Aorta (tissue), 5 donors: Measurements from ENCODE around the gene NSD2. TPM values are rescaled to one million over a fixed set of nuclear protein-coding genes. Genes with fewer than 3 reads are reported as not detected.
"Not testable (repeated sequence)": the region's sequence is repeated elsewhere in the genome, so short reads cannot be mapped to it uniquely, and the experiment has no call there.

Experiments
- ATAC-seq: fragments of 200-7000 bp; cut with Tn5 transposase; one replicate; pipeline ENCODE4 v1.9.1; 2022; ENCODE audit warnings: moderate library complexity; ENCODE audit not compliant: low FRiP score
- DNase-seq, 2 donors: peaks; one replicate each; pipeline ENCODE4 v3.0.0-alpha.2; 2020
- H3K27ac ChIP-seq, 2 donors: one replicate each; pipeline ENCODE4 v1.5.1; 2013; ENCODE audit warnings: low read length in 2 of 2, mild to moderate bottlenecking in 2 of 2, moderate library complexity in 2 of 2, control low read depth in 1 of 2, inconsistent platforms in 1 of 2, low read depth in 1 of 2
- H3K27me3 ChIP-seq, 2 donors: one replicate each; pipeline ENCODE4 v1.6.1; 2013; ENCODE audit warnings: control low read depth in 1 of 2, low read length in 1 of 2, mild to moderate bottlenecking in 1 of 2, moderate library complexity in 1 of 2; ENCODE audit not compliant: insufficient read depth in 2 of 2, control insufficient read depth in 1 of 2
- H3K36me3 ChIP-seq, 2 donors: one replicate each; pipeline ENCODE4 v1.6.1; 2013; ENCODE audit warnings: control low read depth in 1 of 2, low read length in 1 of 2, mild to moderate bottlenecking in 1 of 2; ENCODE audit not compliant: insufficient read depth in 2 of 2, control insufficient read depth in 1 of 2
- H3K4me1 ChIP-seq, 2 donors: one replicate each; pipeline ENCODE4 v1.6.1; 2013; ENCODE audit warnings: low read length in 2 of 2, control low read depth in 1 of 2, mild to moderate bottlenecking in 1 of 2, moderate library complexity in 1 of 2; ENCODE audit not compliant: insufficient read depth in 2 of 2, control insufficient read depth in 1 of 2
- H3K4me3 ChIP-seq, 2 donors: one replicate each; pipeline ENCODE4 v1.5.1; 2013; ENCODE audit warnings: low read length in 2 of 2, control low read depth in 1 of 2, mild to moderate bottlenecking in 1 of 2
- H3K9me3 ChIP-seq: one replicate; pipeline ENCODE4 v1.6.1; 2013; ENCODE audit warnings: mild to moderate bottlenecking, low read length; ENCODE audit not compliant: control insufficient read depth
- WGBS, 2 donors: extraction: QIAGEN DNeasy Blood & Tissue Kit; methylation state at CpG; one replicate each; pipeline ENCODE4 v1.1.7; 2013; 5-methylcytosine and 5-hydroxymethylcytosine counted together
- intact Hi-C, 2 donors: fragments of 100-400 bp; cut with DNase I; formaldehyde crosslinking; loops; one replicate each; pipeline versions ENCODE4 v1.14.2 to v1.15.0; 2022
- polyA plus RNA-seq, 2 donors: library from polyadenylated mRNA; stranded (reverse); fragments of 200-250 nt; gene quantifications; one replicate each; pipeline ENCODE4 v1.2.3, GENCODE V29; 2013
- total RNA-seq, 2 donors: library from RNA; stranded (reverse); fragmentation: NEBNext Ultra II Directional; extraction: Animal tissue kit (Norgen Biotek cat#: 25700); gene quantifications; one replicate each; pipeline ENCODE4 v1.2.1, GENCODE V29; 2021
- donor health status: healthy with polysubstance abuse.
- donor health status: Bipolar disorder and iron deficiency.
- donor health status: DM: no; HTN: no; CAD: no.
- donor health status: DM: no; HTN: no; CAD: no.
- donor health status: DM: yes; HTN: yes; CAD: no.

The NSD2 gene
- total and polyA plus RNA-seq, 4 donors, result 8.0 to 56.6 (median 29.0) TPM

GRCh38 chr4:1830234-1830633 is 41.0 kb upstream of the NSD2 start:
- ATAC-seq, result no peak
- intact Hi-C loops, result no loop called here
- H3K27me3 ChIP-seq, result no peaks in the 10 kb centered on the region
- no peaks in the 10 kb centered on the region for H3K4me1 ChIP-seq
- no peak for DNase-seq
- no peak overlapping the region for H3K27ac ChIP-seq
- 95% methylated on average over 3 of the region's 3 CpGs for WGBS, 2 donors
- no peak overlapping the region for H3K4me3 ChIP-seq
- H3K36me3 ChIP-seq, result peaks cover 7 to 21% of the 10 kb centered on the region in 2 donors
- H3K9me3 ChIP-seq, result no peaks in the 10 kb centered on the region

GRCh38 chr4:1830642-1831228 is 40.5 kb upstream of the NSD2 start:
- intact Hi-C loops, result no loop called here
- no peak overlapping the region for H3K27ac ChIP-seq
- H3K27me3 ChIP-seq, result no peaks in the 10 kb centered on the region
- 87 to 90% methylated on average over 8 of the region's 8 CpGs for WGBS, 2 donors
- no peaks in the 10 kb centered on the region for H3K9me3 ChIP-seq
- no peak for DNase-seq
- H3K36me3 ChIP-seq, result peaks cover 7 to 20% of the 10 kb centered on the region in 2 donors
- no peaks in the 10 kb centered on the region for H3K4me1 ChIP-seq
- no peak for ATAC-seq
- no peak overlapping the region for H3K4me3 ChIP-seq

GRCh38 chr4:1831331-1831730 is 39.9 kb upstream of the NSD2 start:
- intact Hi-C loops, result no loop called here
- no peak for ATAC-seq
- H3K27ac ChIP-seq, result no peak overlapping the region
- peaks cover 7 to 18% of the 10 kb centered on the region in 2 donors for H3K36me3 ChIP-seq
- H3K27me3 ChIP-seq, result no peaks in the 10 kb centered on the region
- no peak overlapping the region for H3K4me3 ChIP-seq
- no peak for DNase-seq
- H3K9me3 ChIP-seq, result no peaks in the 10 kb centered on the region
- WGBS, 2 donors, result 94 to 97% methylated on average over 8 of the region's 8 CpGs
- H3K4me1 ChIP-seq, result no peaks in the 10 kb centered on the region

GRCh38 chr4:1832690-1833089 is 38.5 kb upstream of the NSD2 start:
- DNase-seq (no peak), ATAC-seq (no peak)
- Histone ChIP-seq H3K4me3 (no peak overlapping the region), H3K27ac (no peak overlapping the region), H3K27me3 (no peaks in the 10 kb centered on the region), H3K4me1 (no peaks in the 10 kb centered on the region), H3K36me3 (peaks cover 7 to 18% of the 10 kb centered on the region in 2 donors), H3K9me3 (no peaks in the 10 kb centered on the region)
- 94% methylated on average over 18 of the region's 18 CpGs for WGBS, 2 donors
- intact Hi-C loops, result no loop called here

- 92 to 94% methylated on average over 14 of the region's 14 CpGs for WGBS, 2 donors
- H3K4me3 ChIP-seq, result no peak overlapping the region
- H3K9me3 ChIP-seq, result no peaks in the 10 kb centered on the region
- no peak for ATAC-seq
- H3K27ac ChIP-seq, result no peak overlapping the region
- H3K4me1 ChIP-seq, result no peaks in the 10 kb centered on the region
- intact Hi-C loops, result no loop called here
- peaks cover 7 to 18% of the 10 kb centered on the region in 2 donors for H3K36me3 ChIP-seq
- no peak for DNase-seq
- H3K27me3 ChIP-seq, result no peaks in the 10 kb centered on the region
Observed at GRCh38 chr4:1833307-1834046, 37.7 kb upstream of the NSD2 start.

- ATAC-seq (no peak), DNase-seq (peak in 1 of 2 donors; percentile 74)
- 90 to 92% methylated on average over 21 of the region's 21 CpGs for WGBS, 2 donors
- H3K36me3 ChIP-seq, result peaks cover 7 to 21% of the 10 kb centered on the region in 2 donors
- intact Hi-C loops, result no loop called here
- no peak overlapping the region for H3K27ac ChIP-seq
- no peaks in the 10 kb centered on the region for H3K4me1 ChIP-seq
- H3K4me3 ChIP-seq, result no peak overlapping the region
- H3K27me3 ChIP-seq, result no peaks in the 10 kb centered on the region
- H3K9me3 ChIP-seq, result no peaks in the 10 kb centered on the region
Observed at GRCh38 chr4:1834047-1834775, 37.0 kb upstream of the NSD2 start.

- intact Hi-C loops, H3K4me3 ChIP-seq, ATAC-seq, H3K4me1 ChIP-seq, DNase-seq, H3K9me3 ChIP-seq, H3K27me3 ChIP-seq, H3K27ac ChIP-seq: not testable (repeated sequence)
- peaks cover 6 to 22% of the 10 kb centered on the region in 2 donors for H3K36me3 ChIP-seq
- WGBS, 2 donors, result 95 to 97% methylated on average over 8 of the region's 8 CpGs
Observed at GRCh38 chr4:1835836-1836235, 35.4 kb upstream of the NSD2 start.

- H3K27me3 ChIP-seq, result no peaks in the 10 kb centered on the region
- peaks cover 0 to 17% of the 10 kb centered on the region in 2 donors for H3K36me3 ChIP-seq
- H3K4me3 ChIP-seq, result no peak overlapping the region
- 94 to 95% methylated on average over 7 of the region's 7 CpGs for WGBS, 2 donors
- H3K27ac ChIP-seq, result no peak overlapping the region
- ATAC-seq, result no peak
- H3K9me3 ChIP-seq, result no peaks in the 10 kb centered on the region
- no peaks in the 10 kb centered on the region for H3K4me1 ChIP-seq
- DNase-seq, result no peak
- intact Hi-C loops, result no loop called here
Observed at GRCh38 chr4:1836650-1837049, 34.5 kb upstream of the NSD2 start.
